Measurements from ENCODE around the gene VEZT.

GRCh38 chr12:95248095-95248494 is 30.5 kb downstream of the VEZT start:
- TF ChIP-seq POLR2AphosphoS5 (IDR thresholded peaks at IDR 0.05; ENCODE audit: low read depth, low read length), result no peak
- TF ChIP-seq TAF1 (IDR thresholded peaks at IDR 0.05; ENCODE audit: borderline replicate concordance, insufficient read depth, low read length), result no peak
- no peak for TF ChIP-seq SIN3A (IDR thresholded peaks at IDR 0.05; ENCODE audit: borderline replicate concordance, insufficient read depth, low read length)
- no peak for TF ChIP-seq REST (IDR thresholded peaks at IDR 0.05; ENCODE audit: insufficient read depth in 1 of 2, low read depth in 2 of 2, low read length in 2 of 2)

All from PFSK-1 (cell line).